ENCODE measurements around the gene C16orf78.
"Not testable (repeated sequence)": the region's sequence is repeated elsewhere in the genome, so short reads cannot be mapped to it uniquely, and the experiment has no call there.

The C16orf78 gene

GRCh38 chr16:49350265-49351095 is 23.1 kb upstream of the C16orf78 start:
- DNase-seq, result no peak

DNA sequence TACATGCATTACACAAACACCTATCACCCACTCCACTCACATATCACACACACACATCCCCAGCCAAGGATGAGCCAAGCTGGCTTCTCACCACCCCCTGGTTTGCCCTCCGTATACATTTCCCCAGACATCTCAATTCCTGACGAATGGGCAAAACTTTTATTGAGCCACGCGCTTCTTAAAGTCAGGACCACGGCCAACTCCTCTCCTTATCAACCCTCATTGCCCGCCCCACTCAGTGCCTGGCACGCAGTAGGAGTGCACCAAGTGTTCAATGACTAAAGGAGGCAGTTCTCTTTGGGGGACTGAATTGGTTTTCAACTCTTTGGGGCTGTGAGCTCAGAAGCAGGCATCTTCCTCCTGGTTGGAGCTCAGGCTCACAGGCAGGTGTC is 22.5 kb upstream of the C16orf78 start:
- no peak for DNase-seq

DNA sequence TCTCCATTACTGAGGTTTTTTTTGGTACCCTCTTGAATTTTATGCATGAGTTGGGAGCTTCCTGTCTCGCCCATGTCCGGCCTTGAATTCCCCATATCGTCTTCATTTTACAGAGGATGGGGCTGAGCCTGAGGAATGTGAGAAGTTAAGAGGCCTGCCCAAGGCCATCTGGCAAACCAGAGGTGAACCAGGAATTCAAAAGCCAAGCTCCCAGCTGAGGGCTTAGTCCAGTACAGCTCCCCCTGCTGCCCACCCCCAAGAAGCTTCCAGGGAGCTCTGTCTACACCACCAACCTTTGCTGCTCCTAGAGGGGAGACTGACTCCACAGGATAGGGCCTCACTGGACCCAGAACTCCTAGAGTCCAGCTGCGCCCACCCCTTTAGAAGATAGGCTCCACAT is 20.7 kb upstream of the C16orf78 start:
- no peak for DNase-seq

GRCh38 chr16:49353680-49354079 is 19.9 kb upstream of the C16orf78 start:
- DNase-seq, result no peak

DNA sequence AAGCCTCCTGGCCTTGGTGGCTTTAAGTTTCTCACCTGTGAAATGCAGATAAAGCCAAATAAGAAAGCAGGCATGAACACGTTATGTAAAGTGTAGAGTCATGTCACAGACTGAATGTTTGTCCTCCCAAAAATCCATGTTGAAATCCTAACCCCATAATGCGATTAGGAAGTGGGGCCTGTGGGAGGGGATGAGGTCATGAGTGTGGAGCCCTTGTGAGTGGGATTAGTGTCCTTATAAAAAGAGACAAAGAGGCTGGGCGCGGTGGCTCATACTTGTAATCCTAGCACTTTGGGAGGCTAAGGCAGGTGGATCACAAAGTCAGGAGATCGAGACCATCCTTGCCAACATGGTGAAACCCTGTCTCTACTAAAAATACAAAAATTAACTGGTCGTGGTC is 19.5 kb upstream of the C16orf78 start:
- DNase-seq, result no peak

- no peak for DNase-seq
These were observed 18.6 kb upstream of the C16orf78 start for GRCh38 chr16:49354991-49355390.

DNA sequence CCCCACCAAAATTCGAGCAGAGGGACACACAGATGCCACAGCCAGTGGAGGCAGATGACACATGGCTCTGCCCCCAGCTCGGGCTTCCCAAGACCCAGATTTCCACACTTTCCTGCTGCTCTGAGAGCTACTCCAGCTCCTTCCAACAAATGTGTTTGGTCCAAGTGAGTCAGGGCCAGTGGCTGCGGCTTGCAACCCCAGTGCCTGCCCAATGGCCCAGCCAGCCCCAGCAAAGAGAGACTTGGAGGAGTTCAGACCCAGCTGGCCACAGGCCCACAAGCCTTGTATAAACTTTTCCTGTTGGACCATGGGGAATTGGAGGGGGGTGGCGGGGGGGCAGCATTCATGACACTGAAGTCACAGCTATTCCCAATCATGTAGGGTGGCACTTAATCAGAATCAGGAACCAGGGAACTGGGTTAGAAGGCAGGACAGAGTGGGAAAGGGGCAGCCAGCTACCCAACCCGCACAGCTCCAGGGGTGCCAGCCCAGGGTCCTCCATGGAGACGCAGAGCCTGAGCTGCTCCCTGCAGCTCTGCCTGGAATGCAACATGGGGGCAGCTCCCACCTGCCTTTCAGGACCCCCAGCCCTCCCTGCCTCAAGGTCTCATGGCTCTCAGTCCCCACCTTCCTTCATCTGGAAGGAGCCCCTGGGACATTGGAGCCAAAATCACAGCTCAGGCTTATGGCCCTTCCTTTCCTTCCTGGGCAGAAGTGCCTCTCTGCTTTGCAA is 17.5 kb upstream of the C16orf78 start:
- DNase-seq, result no peak

DNA sequence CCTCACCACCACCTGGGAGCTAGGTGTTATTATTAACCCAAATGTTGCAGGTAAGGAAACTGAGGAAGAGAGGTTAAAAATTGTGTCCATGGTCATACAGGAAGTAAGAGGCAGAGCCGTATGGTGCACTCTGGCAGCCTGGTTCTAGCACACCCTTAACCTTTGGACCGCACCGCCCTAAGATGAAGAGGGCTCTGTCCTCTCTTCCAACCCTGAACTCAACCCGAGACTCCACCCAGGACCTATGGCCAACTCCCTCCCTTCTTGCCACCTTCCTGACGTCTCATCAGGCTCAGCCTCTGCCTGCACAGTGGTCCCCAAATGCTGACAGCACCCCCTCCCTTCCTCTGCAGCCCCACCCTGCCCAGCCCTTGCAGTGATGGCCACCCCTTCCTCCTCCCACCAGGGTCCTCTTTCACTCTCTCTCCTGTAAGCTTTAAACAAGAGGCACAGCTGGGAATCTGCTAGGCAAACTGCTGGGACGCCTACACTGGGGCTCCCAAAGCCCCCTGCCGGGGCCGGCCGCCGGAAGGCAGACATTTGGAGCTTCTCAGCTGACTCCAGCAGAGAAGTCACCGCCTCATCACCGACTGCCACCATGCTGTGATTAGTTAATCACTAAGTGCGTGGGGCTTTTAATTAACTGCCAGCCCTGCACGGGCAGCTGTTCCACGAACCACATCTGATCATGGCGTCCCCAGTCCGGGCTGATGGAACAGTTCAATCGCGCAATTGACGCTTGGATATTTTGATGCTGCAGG is 16.7 kb upstream of the C16orf78 start:
- no peak for DNase-seq

DNA sequence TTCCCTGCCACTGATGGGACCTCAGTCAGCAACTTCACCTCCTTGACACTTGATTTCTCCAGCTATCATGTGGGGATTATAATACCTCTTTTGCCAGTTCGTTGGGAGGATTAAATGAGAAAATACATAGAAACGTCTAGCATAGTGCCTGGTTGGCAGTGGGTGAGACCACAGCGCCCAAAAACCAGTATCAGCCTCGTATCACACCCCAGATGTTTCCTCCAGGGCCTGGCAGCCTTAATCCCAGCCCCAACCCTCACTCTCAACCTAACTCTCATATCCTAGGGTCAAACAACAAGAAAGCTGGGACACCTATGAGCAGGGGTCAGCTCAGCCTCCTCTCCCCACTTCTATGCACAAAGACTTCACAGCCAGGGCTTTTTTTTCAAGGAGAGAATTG is 14.0 kb upstream of the C16orf78 start:
- no peak for DNase-seq

DNA sequence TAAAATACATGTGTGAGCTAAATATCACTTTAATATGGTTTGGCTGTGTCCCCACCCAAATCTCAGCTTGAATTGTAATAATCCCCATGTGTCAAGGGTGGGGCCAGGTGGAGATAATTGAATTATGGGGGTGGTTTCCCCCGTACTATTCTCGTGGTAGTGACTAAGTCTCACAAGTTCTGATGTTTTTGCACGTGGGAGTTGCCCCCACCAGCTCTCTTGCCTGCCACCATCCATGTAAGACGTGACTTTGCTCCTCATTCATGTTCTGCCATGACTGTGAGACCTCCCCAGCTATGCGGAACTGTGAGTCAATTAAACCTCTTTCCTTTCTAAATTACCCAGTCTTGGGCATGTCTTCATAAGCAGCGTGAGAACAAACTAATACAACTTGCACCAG is 11.9 kb upstream of the C16orf78 start:
- not testable (repeated sequence) for DNase-seq

DNA sequence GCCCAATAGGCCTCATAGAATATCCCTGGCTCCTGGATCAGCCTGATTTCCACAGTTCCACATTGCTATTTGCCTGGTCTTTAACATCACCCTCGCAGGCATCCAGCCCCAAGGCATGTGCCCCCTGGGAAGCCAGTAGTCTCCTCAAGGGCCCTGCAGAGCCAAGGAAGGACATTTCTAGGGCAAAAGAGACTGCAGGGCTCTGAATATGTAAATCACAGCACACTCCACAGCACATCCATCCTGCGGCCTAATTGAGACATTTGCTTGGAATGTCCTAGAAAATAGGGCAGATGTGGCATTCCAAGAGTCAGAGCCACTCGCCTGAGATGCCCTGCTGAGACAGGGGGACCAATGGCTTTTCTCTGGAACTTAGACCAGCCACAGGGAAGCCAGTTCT is 11.4 kb upstream of the C16orf78 start:
- DNase-seq, result no peak

GRCh38 chr16:49365711-49366509 is 7.7 kb upstream of the C16orf78 start:
- no peak for DNase-seq

- no peak for DNase-seq
These were observed 6.9 kb upstream of the C16orf78 start for GRCh38 chr16:49366669-49367068.

GRCh38 chr16:49369651-49370611 is 3.7 kb upstream of the C16orf78 start:
- no peak for DNase-seq

DNA sequence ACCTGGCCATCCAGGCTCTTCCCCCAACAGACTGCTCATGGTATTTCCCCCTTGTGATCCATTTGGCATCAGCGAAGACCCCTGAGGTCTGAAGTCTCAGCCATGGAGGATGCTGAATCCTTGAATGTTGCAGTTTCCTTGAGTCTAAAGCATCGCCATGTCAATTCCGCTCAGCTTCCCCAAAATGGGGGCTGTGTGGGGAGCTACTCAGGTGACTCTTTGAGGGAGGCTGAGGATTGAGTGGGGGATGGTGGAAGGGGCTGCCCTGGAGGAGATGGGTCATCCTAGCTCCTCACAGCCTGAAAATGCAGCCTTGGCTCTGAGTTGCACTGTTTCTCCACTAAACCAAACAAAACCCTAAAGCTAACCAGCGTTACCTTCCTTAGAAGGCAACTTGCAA is 2.6 kb downstream of the C16orf78 start:
- DNase-seq, result no peak

DNA sequence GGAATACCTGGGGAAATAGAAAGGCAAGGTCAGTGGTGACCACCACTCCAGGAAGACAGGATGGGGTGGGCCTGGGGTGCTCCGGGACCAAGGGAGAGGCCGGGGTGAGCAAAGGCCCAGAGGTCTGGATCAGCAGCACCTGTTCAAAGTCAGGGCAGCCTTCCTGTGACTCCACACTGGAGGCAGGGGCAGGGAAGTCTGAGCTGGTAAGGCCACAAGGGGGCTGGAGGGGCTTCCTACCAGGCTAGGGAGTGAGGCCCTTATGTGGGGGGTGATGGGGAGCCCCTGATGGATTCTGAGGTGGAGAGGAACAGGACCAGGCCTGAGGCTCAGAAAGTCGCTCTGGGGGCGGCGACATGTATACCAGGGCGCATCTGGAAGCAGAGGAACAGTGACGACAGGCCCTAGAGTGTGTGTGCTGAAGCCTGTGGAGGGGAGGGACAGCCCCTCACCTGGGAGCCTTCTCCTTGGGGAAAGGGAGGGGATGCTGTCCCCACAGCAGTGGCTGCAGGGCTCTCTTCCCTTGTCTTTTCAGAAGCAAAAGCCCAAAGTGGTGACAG is 3.7 kb downstream of the C16orf78 start:
- no peak for DNase-seq

DNA sequence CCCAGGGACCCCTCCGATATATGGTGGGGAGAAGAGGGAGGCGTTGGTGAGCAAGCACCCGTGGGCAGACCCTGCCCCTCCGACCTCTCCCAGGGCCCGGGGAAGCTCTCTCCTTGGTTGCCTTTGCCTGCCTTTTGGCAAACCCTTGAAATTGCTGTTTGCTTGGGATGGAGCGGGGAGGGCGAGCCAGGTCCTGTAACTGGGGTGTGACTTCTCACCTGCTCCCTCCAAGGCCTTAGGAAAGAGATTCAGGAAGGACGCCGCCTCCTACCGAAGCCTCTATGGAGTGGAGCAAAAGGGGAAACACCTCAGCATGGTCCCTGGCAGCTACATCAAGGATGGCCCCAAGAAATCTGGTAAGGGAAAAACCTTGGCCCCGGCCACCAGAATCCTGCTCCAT is 4.6 kb downstream of the C16orf78 start:
- DNase-seq, result no peak

- DNase-seq, result no peak
These were observed 5.2 kb downstream of the C16orf78 start for GRCh38 chr16:49378816-49379215.

- DNase-seq, result no peak
These were observed 9.3 kb downstream of the C16orf78 start for GRCh38 chr16:49382916-49383315.

GRCh38 chr16:49395021-49395420 is 21.4 kb downstream of the C16orf78 start:
- no peak for DNase-seq

DNA sequence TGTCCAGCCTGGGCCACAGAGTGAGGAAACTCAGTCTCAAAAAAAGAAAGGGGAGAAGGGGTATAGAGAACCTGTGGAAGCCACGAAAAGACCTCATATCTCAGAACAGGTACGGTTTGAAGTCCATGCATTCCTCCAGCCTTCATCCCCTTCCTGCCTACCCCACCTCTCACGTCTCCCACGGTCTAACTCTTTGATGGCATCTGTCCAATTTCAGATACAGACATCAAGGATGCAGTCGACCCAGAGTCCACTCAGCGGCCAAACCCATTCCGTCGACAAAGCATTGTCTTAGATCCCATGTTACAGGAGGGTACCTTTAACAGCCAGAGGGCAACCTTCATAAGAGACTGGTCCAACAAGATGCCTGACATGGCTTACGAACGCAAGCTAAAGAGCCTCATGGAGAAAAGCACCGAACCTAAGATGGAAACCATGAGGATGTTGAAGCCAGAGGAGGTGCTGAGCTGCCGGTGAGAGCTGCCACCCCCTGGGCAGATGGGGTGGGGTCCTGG is 22.7 kb downstream of the C16orf78 start:
- no peak for DNase-seq
